ENCODE results near the gene PAXX.
A peak's percentile ranks its signal among the peaks of the same experiment; 100 is the strongest.

GRCh38 chr9:136944519-136945332 lies 47.5 kb upstream of the PAXX start, which contains the start of the genes C8G and FBXW5:
- TF ChIP-seq, protein P1, sequence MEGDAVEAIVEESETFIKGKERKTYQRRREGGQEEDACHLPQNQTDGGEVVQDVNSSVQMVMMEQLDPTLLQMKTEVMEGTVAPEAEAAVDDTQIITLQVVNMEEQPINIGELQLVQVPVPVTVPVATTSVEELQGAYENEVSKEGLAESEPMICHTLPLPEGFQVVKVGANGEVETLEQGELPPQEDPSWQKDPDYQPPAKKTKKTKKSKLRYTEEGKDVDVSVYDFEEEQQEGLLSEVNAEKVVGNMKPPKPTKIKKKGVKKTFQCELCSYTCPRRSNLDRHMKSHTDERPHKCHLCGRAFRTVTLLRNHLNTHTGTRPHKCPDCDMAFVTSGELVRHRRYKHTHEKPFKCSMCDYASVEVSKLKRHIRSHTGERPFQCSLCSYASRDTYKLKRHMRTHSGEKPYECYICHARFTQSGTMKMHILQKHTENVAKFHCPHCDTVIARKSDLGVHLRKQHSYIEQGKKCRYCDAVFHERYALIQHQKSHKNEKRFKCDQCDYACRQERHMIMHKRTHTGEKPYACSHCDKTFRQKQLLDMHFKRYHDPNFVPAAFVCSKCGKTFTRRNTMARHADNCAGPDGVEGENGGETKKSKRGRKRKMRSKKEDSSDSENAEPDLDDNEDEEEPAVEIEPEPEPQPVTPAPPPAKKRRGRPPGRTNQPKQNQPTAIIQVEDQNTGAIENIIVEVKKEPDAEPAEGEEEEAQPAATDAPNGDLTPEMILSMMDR (conservative IDR thresholded peaks at IDR 0.05; ENCODE audit: low read depth, low read length): peak; percentile 77
- TF ChIP-seq EZH2 (IDR thresholded peaks at IDR 0.05; ENCODE audit: low read length, unreplicated experiment): no peak
